H1 (cell line): Measurements from ENCODE around the gene DBP. TPM values are rescaled to one million over a fixed set of nuclear protein-coding genes. Genes with fewer than 3 reads are reported as not detected.

Experiments used
- CTCF ChIA-PET: fragments of 300-600 bp; sonication (Branson Sonifier 250); formaldehyde crosslinking; loops from one replicate; lab custom pipeline; 2021; ENCODE audit not compliant: partially characterized antibody; lab: Charles Lee
- POLR2A ChIA-PET: fragments of 300-600 bp; sonication (Branson Sonifier 250); formaldehyde crosslinking; loops from one replicate; lab custom pipeline; 2021; ENCODE audit warnings: inconsistent platforms; ENCODE audit not compliant: partially characterized antibody; lab: Charles Lee
- DNase-seq, 2 experiments: peaks; one replicate each; pipeline versions ENCODE4 v3.0.0 to v3.0.0-alpha.2; 2010 to 2022; ENCODE audit warnings: low spot score in 2 of 2, low read depth in 1 of 2, mixed read lengths in 1 of 2
- FAIRE-seq: peaks from 2 replicates; lab custom pipeline; 2011; peaks lifted over from hg19 to GRCh38; lab: Jason Lieb, UNC
- H2AFZ ChIP-seq: 2 replicates; pipeline ENCODE4 v1.8.1; 2012; ENCODE audit warnings: low read length, inconsistent platforms
- H2AK5ac ChIP-seq: 2 replicates; pipeline ENCODE4 v1.6.1; 2013; ENCODE audit warnings: low read depth, low read length
- H2BK120ac ChIP-seq: replicated peaks from 2 replicates; pipeline ENCODE3; 2013; ENCODE audit warnings: low read depth, low read length, inconsistent platforms
- H2BK12ac ChIP-seq: 2 replicates; pipeline ENCODE4 v1.6.1; 2013; ENCODE audit warnings: low read depth, low read length
- H2BK15ac ChIP-seq: 2 replicates; pipeline ENCODE4 v1.6.1; 2013; ENCODE audit warnings: low read length
- H2BK20ac ChIP-seq: 2 replicates; pipeline ENCODE4 v1.6.1; 2013; ENCODE audit warnings: low read length
- H2BK5ac ChIP-seq: 2 replicates; pipeline ENCODE4 v1.6.1; 2013; ENCODE audit warnings: low read depth, low read length
- H3K14ac ChIP-seq: 2 replicates; pipeline ENCODE4 v1.6.1; 2013; ENCODE audit warnings: inconsistent platforms; ENCODE audit not compliant: insufficient read length
- H3K18ac ChIP-seq: 2 replicates; pipeline ENCODE4 v1.6.1; 2013; ENCODE audit warnings: low read length; ENCODE audit errors: extremely low read depth
- H3K23ac ChIP-seq: 2 replicates; pipeline ENCODE4 v1.6.1; 2013; ENCODE audit warnings: inconsistent platforms; ENCODE audit not compliant: insufficient read length
- H3K23me2 ChIP-seq: 2 replicates; pipeline ENCODE4 v1.6.1; 2013; ENCODE audit warnings: low read depth, low read length
- H3K27ac ChIP-seq: 2 replicates; pipeline ENCODE4 v1.6.1; 2011; ENCODE audit warnings: low read depth, low read length, inconsistent platforms
- H3K27me3 ChIP-seq, 4 experiments: replicated peaks in 1 of 4; 1 replicate in 1 of 4; 2 replicates in 3 of 4; pipeline versions ENCODE4 v1.6.1 to v1.8.1; 2011 to 2013; ENCODE audit warnings: low read length in 3 of 4, mild to moderate bottlenecking in 3 of 4, inconsistent platforms in 2 of 4, mixed read lengths in 2 of 4, moderate library complexity in 1 of 4; ENCODE audit not compliant: control insufficient read depth in 3 of 4, insufficient read depth in 3 of 4; ENCODE audit errors: extremely low read depth in 1 of 4
- H3K36me3 ChIP-seq, 4 experiments: 2 replicates each; pipeline versions ENCODE4 v1.6.1 to v1.8.1; 2011 to 2013; ENCODE audit warnings: mild to moderate bottlenecking in 4 of 4, low read length in 3 of 4, moderate library complexity in 2 of 4, control low read depth in 1 of 4, inconsistent platforms in 1 of 4; ENCODE audit not compliant: insufficient read depth in 4 of 4, control insufficient read depth in 2 of 4
- H3K4ac ChIP-seq: replicated peaks from 2 replicates; pipeline ENCODE3; 2013; ENCODE audit warnings: low read length, low read depth, mixed read lengths, inconsistent platforms; ENCODE audit not compliant: insufficient read length
- H3K4me1 ChIP-seq, 4 experiments: replicated peaks in 1 of 4; 1 replicate in 1 of 4; 2 replicates in 3 of 4; pipeline versions ENCODE4 v1.6.1 to v1.8.1; 2011 to 2013; ENCODE audit warnings: low read length in 3 of 4, inconsistent platforms in 2 of 4, mixed read lengths in 1 of 4; ENCODE audit not compliant: insufficient read depth in 4 of 4, control insufficient read depth in 3 of 4
- H3K4me2 ChIP-seq, 2 experiments: 2 replicates each; pipeline versions ENCODE4 v1.6.1 to v1.8.1; 2011 to 2013; ENCODE audit warnings: low read depth in 2 of 2, low read length in 2 of 2, control low read depth in 1 of 2, inconsistent platforms in 1 of 2, mild to moderate bottlenecking in 1 of 2; ENCODE audit not compliant: insufficient read depth in 1 of 2
- H3K4me3 ChIP-seq, 4 experiments: fragments of 200-600, 300-600 bp in 1 of 4; sonication (generic), shearing (Covaris generic), sonication (Bioruptor Twin) in 1 of 4; 2 replicates each; pipeline versions ENCODE4 v1.5.1 to v1.8.1; 2011 to 2016; ENCODE audit warnings: low read length in 4 of 4, low read depth in 3 of 4, control low read depth in 2 of 4, inconsistent platforms in 2 of 4, mild to moderate bottlenecking in 2 of 4, mixed read lengths in 1 of 4, moderate library complexity in 1 of 4; ENCODE audit not compliant: insufficient read depth in 2 of 4; ENCODE audit errors: extremely low read depth in 1 of 4
- H3K56ac ChIP-seq: replicated peaks from 2 replicates; pipeline ENCODE3; 2013; ENCODE audit warnings: low read depth, mild to moderate bottlenecking, mixed read lengths, low read length, inconsistent platforms; ENCODE audit not compliant: insufficient read length
- H3K79me1 ChIP-seq: 2 replicates; pipeline ENCODE4 v1.6.1; 2013; ENCODE audit warnings: low read depth, low read length, control low read depth
- H3K79me2 ChIP-seq, 2 experiments: 2 replicates each; pipeline versions ENCODE4 v1.6.1 to v1.8.1; 2012 to 2013; ENCODE audit warnings: low read length in 2 of 2, mild to moderate bottlenecking in 2 of 2, inconsistent platforms in 1 of 2; ENCODE audit not compliant: insufficient read depth in 2 of 2, control insufficient read depth in 1 of 2
- H3K9ac ChIP-seq, 4 experiments: replicated peaks in 1 of 4; 1 replicate in 1 of 4; 2 replicates in 3 of 4; pipeline versions ENCODE4 v1.6.1 to v1.8.1; 2011 to 2013; ENCODE audit warnings: low read depth in 3 of 4, low read length in 3 of 4, control low read depth in 2 of 4, mild to moderate bottlenecking in 2 of 4, moderate library complexity in 2 of 4, inconsistent platforms in 1 of 4; ENCODE audit errors: extremely low read depth in 1 of 4
- H3K9me3 ChIP-seq, 2 experiments: 2 replicates each; pipeline versions ENCODE4 v1.6.1 to v1.8.1; 2012 to 2013; ENCODE audit warnings: mild to moderate bottlenecking in 2 of 2, moderate library complexity in 2 of 2, control low read depth in 1 of 2, inconsistent platforms in 1 of 2, low read depth in 1 of 2, low read length in 1 of 2, mixed read lengths in 1 of 2; ENCODE audit not compliant: insufficient read depth in 2 of 2
- H4K20me1 ChIP-seq, 2 experiments: replicated peaks in 1 of 2; 2 replicates each; pipeline versions ENCODE3 to v1.8.1; 2011 to 2013; ENCODE audit warnings: inconsistent platforms in 2 of 2, low read length in 2 of 2, mild to moderate bottlenecking in 1 of 2; ENCODE audit not compliant: insufficient read depth in 2 of 2, control insufficient read depth in 1 of 2
- H4K5ac ChIP-seq: 2 replicates; pipeline ENCODE4 v1.6.1; 2013; ENCODE audit warnings: low read length, low read depth, mixed read lengths, inconsistent platforms; ENCODE audit not compliant: insufficient read length
- H4K8ac ChIP-seq: 2 replicates; pipeline ENCODE4 v1.8.0; 2013; ENCODE audit warnings: mild to moderate bottlenecking, moderate library complexity, low read length, inconsistent platforms; ENCODE audit not compliant: insufficient read depth; ENCODE audit errors: extremely low read depth
- H4K91ac ChIP-seq: replicated peaks from 2 replicates; pipeline ENCODE3; 2013; ENCODE audit warnings: low read length, mixed read lengths, inconsistent platforms; ENCODE audit not compliant: insufficient read length
- CTCF ChIP-seq, 3 experiments: IDR thresholded peaks; 1 replicate in 2 of 3; 2 replicates in 1 of 3; pipeline versions ENCODE4 v1.5.1 to v1.6.1; 2011; ENCODE audit warnings: low read length in 3 of 3, mild to moderate bottlenecking in 3 of 3, inconsistent platforms in 2 of 3, low read depth in 1 of 3, moderate library complexity in 1 of 3; ENCODE audit not compliant: insufficient read depth in 1 of 3; ENCODE audit errors: control extremely low read depth in 1 of 3
- GTF2F1 ChIP-seq: IDR thresholded peaks from 2 replicates; pipeline ENCODE4 v1.6.1; 2012; ENCODE audit warnings: low read depth, low read length, improper control_type of control experiment, borderline replicate concordance
- HDAC6 ChIP-seq: IDR thresholded peaks from one replicate; pipeline ENCODE4 v1.7.1; 2012; ENCODE audit warnings: low read depth, mild to moderate bottlenecking, inconsistent platforms, low read length, moderate library complexity
- POLR2A ChIP-seq, 2 experiments: IDR thresholded peaks; 1 replicate in 1 of 2; 2 replicates in 1 of 2; pipeline ENCODE4 v1.6.1; 2011; ENCODE audit warnings: low read depth in 2 of 2, low read length in 2 of 2, mild to moderate bottlenecking in 2 of 2; ENCODE audit errors: control extremely low read depth in 1 of 2
- SIN3A ChIP-seq, 2 experiments: IDR thresholded peaks in 1 of 2; conservative IDR thresholded peaks in 1 of 2; 2 replicates each; pipeline ENCODE4 v1.6.1; 2011 to 2012; ENCODE audit warnings: low read length in 2 of 2, improper control_type of control experiment in 1 of 2, low read depth in 1 of 2, mild to moderate bottlenecking in 1 of 2
- SIRT6 ChIP-seq: IDR thresholded peaks from one replicate; pipeline ENCODE4 v1.7.1; 2012; ENCODE audit warnings: low read length, inconsistent platforms
- WGBS, 2 experiments: shearing (Covaris generic) in 1 of 2; methylation state at CpG; one replicate each; pipeline versions ENCODE4 v1.1.6 to v1.1.7; 2013 to 2015; ENCODE audit warnings: low lambda C conversion rate in 2 of 2, mixed read lengths in 2 of 2, inconsistent platforms in 1 of 2, low coverage in 1 of 2, missing lambda C conversion rate in 1 of 2; ENCODE audit not compliant: insufficient replicate concordance in 2 of 2, insufficient coverage in 1 of 2, insufficient read length in 1 of 2; ENCODE audit errors: extremely low coverage in 1 of 2, missing lambda C conversion rate in 1 of 2; 5-methylcytosine and 5-hydroxymethylcytosine counted together
- polyA plus RNA-seq, 7 experiments: library from polyadenylated mRNA; depleted of rRNA in 3 of 7; stranded (reverse) in 5 of 7; unstranded in 2 of 7; fragments of >200 nt in 5 of 7; fragments of 200-250 nt in 2 of 7; gene quantifications; 1 replicate in 5 of 7; 2 replicates in 1 of 7; 4 replicates in 1 of 7; pipeline versions ENCODE4 v1.2.1 to v1.2.3, GENCODE V29; 2011 to 2013; ENCODE audit warnings: missing spikeins in 2 of 7, mixed read lengths in 2 of 7
- total RNA-seq: library from RNA; stranded (reverse); fragmentation: NEBNext Ultra II Directional; extraction: Animal tissue kit (Norgen Biotek cat#: 25700); gene quantifications from 2 replicates; pipeline ENCODE4 v1.2.1, GENCODE V29; 2021

Gene DBP
- total and polyA plus RNA-seq, 2 of the 8 experiments (the other 6 are each of a cell fraction or from before 2014, with no cell fraction given), result 7.5 to 8.3 TPM

GRCh38 chr19:48635966-48636858 lies 967 bp downstream of the DBP start:
- no peaks in the 10 kb centered on the region for H3K79me1 ChIP-seq
- no peak overlapping the region for H3K27ac ChIP-seq
- H4K20me1 ChIP-seq, result peaks cover 0 to 3% of the 10 kb centered on the region in 2 experiments
- peak overlapping the region; percentile 58 to 74 (median 66) for H3K4me3 ChIP-seq
- no peak overlapping the region for H2BK5ac ChIP-seq
- H4K8ac ChIP-seq, result no peak overlapping the region; the same call in 1 of the 2 replicates
- 6% methylated on average over 21 of the region's 35 CpGs; no CpG with 5 or more reads in 1 of the 2 experiments for WGBS, 2 experiments
- no peak overlapping the region for H4K91ac ChIP-seq
- H3K9me3 ChIP-seq, result no peaks in the 10 kb centered on the region
- no peak overlapping the region for H2BK15ac ChIP-seq
- H3K79me2 ChIP-seq, result no peaks in the 10 kb centered on the region
- H2AFZ ChIP-seq, result no peak overlapping the region
- H2AK5ac ChIP-seq, result no peak overlapping the region
- H3K36me3 ChIP-seq, result no peaks in the 10 kb centered on the region
- DNase-seq (peak in 1 of 2 experiments; percentile 60), FAIRE-seq (no peak)
- TF ChIP-seq POLR2A (IDR thresholded peaks at IDR 0.05; ENCODE audit: control extremely low read depth in 1 of 2, low read depth in 2 of 2, low read length in 2 of 2) (no peak), CTCF (IDR thresholded peaks at IDR 0.05; ENCODE audit: control extremely low read depth in 1 of 3, insufficient read depth in 1 of 3, low read depth in 1 of 3, low read length in 3 of 3) (no peak), SIRT6 (no peak), GTF2F1 (no peak), SIN3A (conservative IDR thresholded peaks at IDR 0.05 in 1 of 2, IDR thresholded peaks at IDR 0.05 in 1 of 2; ENCODE audit: low read depth in 1 of 2, low read length in 2 of 2) (0 out of 4 replicates have a peak, but pooled peaks of 1 of the 2 experiments have one; percentile 2), HDAC6 (no peak)
- no peak overlapping the region for H2BK120ac ChIP-seq
- peak overlapping the region in 1 of 4 experiments; percentile 57; a peak in 1 of 7 replicates for H3K9ac ChIP-seq
- H3K18ac ChIP-seq, result no peak overlapping the region
- H2BK12ac ChIP-seq, result no peak overlapping the region
- H2BK20ac ChIP-seq, result no peak overlapping the region
- peaks cover 25% of the 10 kb centered on the region for H3K23me2 ChIP-seq
- H3K23ac ChIP-seq, result no peak overlapping the region
- no peak overlapping the region for H3K56ac ChIP-seq
- peak overlapping the region; percentile 94 to 95 for H3K4me2 ChIP-seq
- no peak overlapping the region for H4K5ac ChIP-seq
- no peak overlapping the region for H3K4ac ChIP-seq
- H3K14ac ChIP-seq, result no peak overlapping the region
- POLR2A ChIA-PET, result interaction anchor here (0.7 to 30.9 kb wide), 3 partner anchors 8 to 24 kb away, joined by 3 to 788 read pairs (median 3); partner anchors contain the start of genes CA11, FAM83E, RPL18 and SPACA4
- CTCF ChIA-PET, result no interaction called here
- H3K27me3 ChIP-seq, result peaks cover 0 to 2% (median 0%) of the 10 kb centered on the region in 4 experiments; a peak in 2 of 7 replicates
- peaks cover 9 to 30% (median 22%) of the 10 kb centered on the region in 4 experiments for H3K4me1 ChIP-seq
